Measurements from ENCODE around the gene TRAM2. TPM values are rescaled to one million over a fixed set of nuclear protein-coding genes. Genes with fewer than 3 reads are reported as not detected.
A peak's percentile ranks its signal among the peaks of the same experiment; 100 is the strongest.

The TRAM2 gene
- total and polyA plus RNA-seq, 8 donors = 22.1 to 38.4 (median 27.4) TPM

- Histone ChIP-seq H3K4me3 (no peak overlapping the region), H3K9me3 (no peaks in the 10 kb centered on the region), H3K27ac (no peak overlapping the region), H3K36me3 (peaks cover 0 to 66% of the 10 kb centered on the region in 2 donors), H3K27me3 (no peaks in the 10 kb centered on the region), H3K4me1 (peaks cover 12 to 31% of the 10 kb centered on the region in 2 donors)
- TF ChIP-seq CTCF (IDR thresholded peaks at IDR 0.05) = no peak
- ATAC-seq (no peak), DNase-seq (no peak)
- intact Hi-C loops (cut with DNase I) = no loop called here
Measured at GRCh38 chr6:52505726-52506409, 71.0 kb downstream of the TRAM2 start.

GRCh38 chr6:52504782-52505136, 72.1 kb downstream of the TRAM2 start:
- Histone ChIP-seq H3K27me3 (no peaks in the 10 kb centered on the region), H3K9me3 (no peaks in the 10 kb centered on the region), H3K36me3 (peaks cover 0 to 62% of the 10 kb centered on the region in 2 donors), H3K4me1 (peaks cover 12 to 31% of the 10 kb centered on the region in 2 donors), H3K27ac (peak overlapping the region; percentile 27 to 77), H3K4me3 (no peak overlapping the region)
- no peak for ATAC-seq
- no peak for DNase-seq
- TF ChIP-seq CTCF (IDR thresholded peaks at IDR 0.05) = no peak
- intact Hi-C loops (cut with DNase I) = loop anchor here in 1 of 2 donors (5.0 kb wide), 1 partner anchor 73 kb away; the partner anchor contains the start of gene TRAM2

GRCh38 chr6:52503851-52504781, 72.7 kb downstream of the TRAM2 start:
- ATAC-seq = peak; percentile 93
- TF ChIP-seq CTCF (IDR thresholded peaks at IDR 0.05) = no peak
- intact Hi-C loops (cut with DNase I) = loop anchor here in 1 of 2 donors (5.0 kb wide), 1 partner anchor 73 kb away; the partner anchor contains the start of gene TRAM2
- Histone ChIP-seq H3K36me3 (peaks cover 0 to 55% of the 10 kb centered on the region in 2 donors), H3K4me1 (peaks cover 12 to 31% of the 10 kb centered on the region in 2 donors), H3K9me3 (no peaks in the 10 kb centered on the region), H3K27ac (peak overlapping the region; percentile 53 to 77), H3K27me3 (no peaks in the 10 kb centered on the region), H3K4me3 (no peak overlapping the region)
- DNase-seq = peak in 3 of 4 donors; percentile 70 to 94 (median 93)

GRCh38 chr6:52503323-52503747, 73.5 kb downstream of the TRAM2 start:
- intact Hi-C loops (cut with DNase I) = loop anchor here in 1 of 2 donors (5.0 kb wide), 1 partner anchor 74 kb away; the partner anchor contains the start of gene TRAM2
- TF ChIP-seq CTCF (IDR thresholded peaks at IDR 0.05) = no peak

More at GRCh38 chr6:52503323-52503747, 73.5 kb downstream of the TRAM2 start:
- no peak for DNase-seq
- H3K4me3 ChIP-seq = no peak overlapping the region
- H3K27ac ChIP-seq = peak overlapping the region; percentile 53 to 77
- H3K36me3 ChIP-seq = peaks cover 0 to 49% of the 10 kb centered on the region in 2 donors
- H3K9me3 ChIP-seq = no peaks in the 10 kb centered on the region
- ATAC-seq = no peak
- no peaks in the 10 kb centered on the region for H3K27me3 ChIP-seq
- peaks cover 12 to 31% of the 10 kb centered on the region in 2 donors for H3K4me1 ChIP-seq

Data from left lung (tissue), 10 donors.